ENCODE results near the gene GTF3C1. TPM values are rescaled to one million over a fixed set of nuclear protein-coding genes. Genes with fewer than 3 reads are reported as not detected.

GTF3C1 gene
- total RNA-seq, 1 donor from 2014 or later = 125 TPM

DNA sequence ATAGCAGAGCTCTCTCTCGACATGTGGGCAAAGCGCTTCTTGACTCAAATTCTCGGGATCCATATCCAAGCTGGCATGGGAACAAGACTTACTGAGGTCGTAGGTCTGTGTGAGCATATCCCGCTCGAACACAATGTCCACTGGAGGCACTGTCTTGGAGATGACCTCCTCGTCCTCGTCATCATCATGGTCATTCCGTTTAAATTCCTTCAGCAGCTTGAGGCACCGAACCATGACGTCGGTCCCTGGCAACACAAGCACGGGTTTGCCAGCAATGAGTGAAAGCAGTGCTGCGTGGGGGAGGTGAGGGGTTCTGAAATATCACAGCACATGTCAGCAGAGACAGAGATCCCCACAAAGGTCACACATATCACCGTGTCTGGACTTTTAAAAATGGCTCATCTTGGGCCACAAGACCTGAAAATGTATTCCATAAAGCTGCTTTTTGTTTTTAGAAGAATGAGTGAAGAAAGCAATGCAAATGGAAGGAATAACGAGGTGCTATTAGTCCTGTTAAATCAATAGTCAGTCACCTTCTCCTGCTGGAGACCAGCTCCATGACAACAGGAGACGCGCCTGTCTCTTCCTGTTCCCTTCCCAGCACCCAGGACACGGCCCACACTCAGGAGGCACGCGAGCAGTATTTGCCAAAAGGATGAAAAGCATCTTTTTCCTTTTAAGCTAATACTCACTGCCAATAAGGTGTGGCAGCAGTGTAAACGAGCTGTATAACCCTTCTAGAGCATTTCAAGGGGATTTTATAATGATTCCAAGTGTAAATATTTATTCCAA lies 37.9 kb downstream of the GTF3C1 start:
- DNase-seq (ENCODE audit: low read depth, low spot score) = no peak
- Mint-ChIP-seq H3K36me3 (ENCODE audit: low read depth) (peaks cover 15% of the 10 kb centered on the region), H3K27me3 (ENCODE audit: low read depth) (no peaks in the 10 kb centered on the region), H3K9me3 (no peaks in the 10 kb centered on the region), H3K27ac (ENCODE audit: unreplicated experiment) (peak overlapping the region; percentile 62), H3K4me3 (no peak overlapping the region), H3K4me1 (peaks cover 4% of the 10 kb centered on the region)
- TF ChIP-seq, protein P1, sequence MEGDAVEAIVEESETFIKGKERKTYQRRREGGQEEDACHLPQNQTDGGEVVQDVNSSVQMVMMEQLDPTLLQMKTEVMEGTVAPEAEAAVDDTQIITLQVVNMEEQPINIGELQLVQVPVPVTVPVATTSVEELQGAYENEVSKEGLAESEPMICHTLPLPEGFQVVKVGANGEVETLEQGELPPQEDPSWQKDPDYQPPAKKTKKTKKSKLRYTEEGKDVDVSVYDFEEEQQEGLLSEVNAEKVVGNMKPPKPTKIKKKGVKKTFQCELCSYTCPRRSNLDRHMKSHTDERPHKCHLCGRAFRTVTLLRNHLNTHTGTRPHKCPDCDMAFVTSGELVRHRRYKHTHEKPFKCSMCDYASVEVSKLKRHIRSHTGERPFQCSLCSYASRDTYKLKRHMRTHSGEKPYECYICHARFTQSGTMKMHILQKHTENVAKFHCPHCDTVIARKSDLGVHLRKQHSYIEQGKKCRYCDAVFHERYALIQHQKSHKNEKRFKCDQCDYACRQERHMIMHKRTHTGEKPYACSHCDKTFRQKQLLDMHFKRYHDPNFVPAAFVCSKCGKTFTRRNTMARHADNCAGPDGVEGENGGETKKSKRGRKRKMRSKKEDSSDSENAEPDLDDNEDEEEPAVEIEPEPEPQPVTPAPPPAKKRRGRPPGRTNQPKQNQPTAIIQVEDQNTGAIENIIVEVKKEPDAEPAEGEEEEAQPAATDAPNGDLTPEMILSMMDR (conservative IDR thresholded peaks at IDR 0.05) = no peak

DNA sequence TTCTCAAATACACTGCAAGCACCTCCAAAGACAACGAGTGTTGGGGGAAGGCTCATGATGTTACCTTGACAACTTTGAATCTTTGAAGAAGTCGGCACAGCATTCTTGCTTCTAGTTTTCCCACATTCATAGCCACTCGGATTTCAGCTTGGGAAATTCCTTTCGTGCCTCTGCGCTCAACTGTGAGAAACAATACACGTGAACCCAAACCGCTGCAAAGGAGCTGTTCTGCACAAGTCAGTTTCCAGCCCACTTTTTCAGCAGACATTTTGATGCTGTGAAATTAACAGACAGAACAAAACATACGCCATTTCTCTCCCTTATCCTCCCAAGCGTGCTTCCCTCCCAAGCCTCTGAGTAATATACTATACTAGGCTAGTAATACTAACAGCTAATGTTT lies 41.2 kb downstream of the GTF3C1 start:
- no peaks in the 10 kb centered on the region for H3K27me3 Mint-ChIP-seq (ENCODE audit: low read depth)
- no peak overlapping the region for H3K27ac Mint-ChIP-seq (ENCODE audit: unreplicated experiment)
- peaks cover 4% of the 10 kb centered on the region for H3K4me1 Mint-ChIP-seq
- no peak overlapping the region for H3K4me3 Mint-ChIP-seq
- TF ChIP-seq, protein P1 (conservative IDR thresholded peaks at IDR 0.05) = no peak
- DNase-seq (ENCODE audit: low read depth, low spot score) = no peak
- no peaks in the 10 kb centered on the region for H3K9me3 Mint-ChIP-seq
- H3K36me3 Mint-ChIP-seq (ENCODE audit: low read depth) = peaks cover 16% of the 10 kb centered on the region

DNA sequence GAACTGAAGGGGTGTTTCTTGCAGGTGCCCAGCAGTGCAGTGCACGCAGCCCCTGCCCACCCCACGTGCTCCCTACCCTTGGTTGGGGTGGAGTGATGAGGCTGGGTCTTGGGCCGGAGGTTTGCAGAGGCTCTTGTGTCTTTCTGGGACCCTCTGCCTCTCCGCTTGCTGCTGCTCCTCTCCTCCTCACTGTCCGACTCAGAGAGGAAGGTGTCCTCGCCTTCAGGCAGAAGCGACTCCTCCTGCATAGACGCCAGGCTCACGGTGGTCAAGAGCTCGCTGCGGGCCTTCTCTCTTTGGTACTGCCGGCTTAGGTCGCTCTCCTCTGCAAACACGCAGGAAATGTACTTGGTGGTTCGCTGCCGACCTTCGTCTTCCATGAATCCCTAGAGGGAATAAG lies 42.9 kb downstream of the GTF3C1 start:
- Mint-ChIP-seq H3K4me1 (no peaks in the 10 kb centered on the region), H3K27me3 (ENCODE audit: low read depth) (no peaks in the 10 kb centered on the region), H3K9me3 (no peaks in the 10 kb centered on the region), H3K27ac (ENCODE audit: unreplicated experiment) (no peak overlapping the region), H3K4me3 (no peak overlapping the region), H3K36me3 (ENCODE audit: low read depth) (peaks cover 20% of the 10 kb centered on the region)
- DNase-seq (ENCODE audit: low read depth, low spot score) = no peak
- TF ChIP-seq, protein P1 (conservative IDR thresholded peaks at IDR 0.05) = no peak

DNA sequence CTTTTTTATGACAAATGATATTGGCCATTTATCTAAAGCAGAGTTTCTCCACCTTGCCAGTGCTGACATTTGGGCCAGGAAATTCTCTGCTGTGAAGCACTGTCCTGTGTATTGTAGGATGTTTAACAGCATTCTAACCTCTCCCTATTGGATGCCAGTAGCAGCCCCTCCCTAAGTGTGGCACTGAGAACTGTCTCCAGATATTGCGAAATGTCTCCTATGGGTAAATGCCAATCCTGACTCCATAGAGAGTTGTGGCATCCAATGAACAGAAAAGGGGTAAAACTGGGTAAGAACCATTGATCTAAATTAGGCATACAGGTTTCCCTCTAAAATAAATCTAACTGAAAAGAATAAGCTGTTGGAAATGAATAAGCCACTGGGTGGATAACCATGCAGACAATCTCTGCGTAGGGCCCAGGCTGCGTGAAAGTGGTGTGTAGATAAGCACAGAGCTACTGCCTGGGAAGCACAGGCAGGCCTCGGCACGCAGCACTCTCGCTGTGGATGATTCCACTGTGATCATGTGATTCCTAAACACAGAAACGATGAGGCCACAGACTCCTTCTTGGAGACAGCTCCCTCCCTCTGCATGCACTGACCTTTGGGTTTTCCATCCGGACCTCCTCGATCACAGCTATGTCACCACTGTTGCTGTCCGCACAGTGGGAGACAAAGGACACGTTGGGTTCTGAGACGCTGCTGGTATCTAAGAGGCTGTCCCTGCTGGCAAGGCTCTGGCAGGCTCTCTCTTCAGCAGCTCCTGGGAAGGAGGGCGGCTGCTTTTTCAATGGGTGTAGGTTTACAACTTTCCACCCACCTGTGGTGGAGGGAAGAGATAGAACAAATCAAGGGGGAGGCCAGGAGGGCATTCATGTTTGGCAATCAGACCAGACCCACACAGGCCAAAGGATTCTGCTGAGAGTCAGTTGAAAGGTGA lies 44.1 kb downstream of the GTF3C1 start:
- H3K4me3 Mint-ChIP-seq = no peak overlapping the region
- no peaks in the 10 kb centered on the region for H3K9me3 Mint-ChIP-seq
- H3K36me3 Mint-ChIP-seq (ENCODE audit: low read depth) = peaks cover 23% of the 10 kb centered on the region
- H3K4me1 Mint-ChIP-seq = no peaks in the 10 kb centered on the region
- DNase-seq (ENCODE audit: low read depth, low spot score) = no peak
- H3K27ac Mint-ChIP-seq (ENCODE audit: unreplicated experiment) = peak overlapping the region; percentile 35
- TF ChIP-seq, protein P1 (conservative IDR thresholded peaks at IDR 0.05) = no peak
- H3K27me3 Mint-ChIP-seq (ENCODE audit: low read depth) = no peaks in the 10 kb centered on the region

DNA sequence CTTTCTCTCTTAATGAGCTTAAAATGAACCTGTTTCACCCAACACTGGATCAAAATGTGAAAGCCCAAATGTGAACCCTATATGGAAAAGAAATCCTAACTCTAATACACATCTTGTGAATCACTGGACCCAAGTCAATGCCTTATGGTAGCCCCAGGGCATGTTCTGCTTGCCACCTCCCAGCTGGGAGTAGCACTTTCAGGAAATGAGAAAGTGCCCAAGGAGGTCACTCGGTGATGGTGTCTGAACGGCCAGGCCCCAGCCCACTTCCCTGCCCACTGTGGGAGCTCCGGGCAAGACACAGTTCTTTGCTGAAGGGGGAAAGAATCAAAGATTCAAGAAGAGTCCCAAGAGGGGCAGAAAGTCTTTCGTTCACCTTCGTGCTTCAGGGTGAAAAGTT lies 46.1 kb downstream of the GTF3C1 start:
- Mint-ChIP-seq H3K9me3 (no peaks in the 10 kb centered on the region), H3K36me3 (ENCODE audit: low read depth) (peaks cover 21% of the 10 kb centered on the region), H3K27ac (ENCODE audit: unreplicated experiment) (peak overlapping the region; percentile 43), H3K4me1 (no peaks in the 10 kb centered on the region), H3K27me3 (ENCODE audit: low read depth) (no peaks in the 10 kb centered on the region), H3K4me3 (no peak overlapping the region)
- no peak for DNase-seq (ENCODE audit: low read depth, low spot score)
- TF ChIP-seq, protein P1 (conservative IDR thresholded peaks at IDR 0.05) = no peak
